PC-3 (cell line): ENCODE measurements around the gene RBBP4.

Experiments used
- EZH2 ChIP-seq: fragments of 300-600 bp; sonication (generic); IDR thresholded peaks from one replicate; pipeline ENCODE4 v1.6.1; 2017; ENCODE audit warnings: antibody characterized with exemption, mild to moderate bottlenecking, low read length; ENCODE audit not compliant: unreplicated experiment
- TF ChIP-seq, protein P1 (sequence below): fragments of 300-600 bp; sonication (generic); conservative IDR thresholded peaks from 2 replicates; pipeline ENCODE4 v1.5.1; 2017; ENCODE audit warnings: antibody characterized with exemption, low read depth, mild to moderate bottlenecking, low read length

DNA sequence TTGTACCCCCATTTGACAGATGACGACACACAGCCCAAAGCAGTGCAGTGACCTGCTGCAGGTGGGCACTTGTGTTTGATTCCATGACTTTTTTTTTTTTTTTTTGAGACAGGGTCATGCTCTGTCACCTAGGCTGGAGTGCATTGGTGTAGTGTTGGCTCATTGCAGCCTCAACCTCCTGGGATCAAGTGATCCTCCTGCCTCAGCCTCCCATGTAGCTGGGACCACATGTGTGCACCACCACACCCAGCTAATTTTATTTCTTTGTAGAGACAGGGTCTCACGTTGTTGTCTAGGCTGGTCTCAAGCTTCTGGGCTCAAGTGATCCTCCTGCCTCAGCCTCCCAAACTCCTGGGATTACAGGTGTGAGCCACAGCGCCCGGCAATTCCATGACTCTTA lies 66.5 kb downstream of the RBBP4 start:
- TF ChIP-seq, protein P1, sequence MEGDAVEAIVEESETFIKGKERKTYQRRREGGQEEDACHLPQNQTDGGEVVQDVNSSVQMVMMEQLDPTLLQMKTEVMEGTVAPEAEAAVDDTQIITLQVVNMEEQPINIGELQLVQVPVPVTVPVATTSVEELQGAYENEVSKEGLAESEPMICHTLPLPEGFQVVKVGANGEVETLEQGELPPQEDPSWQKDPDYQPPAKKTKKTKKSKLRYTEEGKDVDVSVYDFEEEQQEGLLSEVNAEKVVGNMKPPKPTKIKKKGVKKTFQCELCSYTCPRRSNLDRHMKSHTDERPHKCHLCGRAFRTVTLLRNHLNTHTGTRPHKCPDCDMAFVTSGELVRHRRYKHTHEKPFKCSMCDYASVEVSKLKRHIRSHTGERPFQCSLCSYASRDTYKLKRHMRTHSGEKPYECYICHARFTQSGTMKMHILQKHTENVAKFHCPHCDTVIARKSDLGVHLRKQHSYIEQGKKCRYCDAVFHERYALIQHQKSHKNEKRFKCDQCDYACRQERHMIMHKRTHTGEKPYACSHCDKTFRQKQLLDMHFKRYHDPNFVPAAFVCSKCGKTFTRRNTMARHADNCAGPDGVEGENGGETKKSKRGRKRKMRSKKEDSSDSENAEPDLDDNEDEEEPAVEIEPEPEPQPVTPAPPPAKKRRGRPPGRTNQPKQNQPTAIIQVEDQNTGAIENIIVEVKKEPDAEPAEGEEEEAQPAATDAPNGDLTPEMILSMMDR = no peak
- TF ChIP-seq EZH2 = no peak
